GM18520 (cell line): ENCODE results near the gene FGFR2.

ENCODE experiments used
- ATAC-seq: cut with Tn5 transposase; IDR thresholded peaks from one replicate; pipeline ENCODE4 v1.9.1; 2021; ENCODE audit not compliant: unreplicated experiment

Gene FGFR2

GRCh38 chr10:121590772-121591171 lies 7.5 kb downstream of the FGFR2 start:
- no peak for ATAC-seq

GRCh38 chr10:121589553-121589952 lies 8.7 kb downstream of the FGFR2 start:
- no peak for ATAC-seq

- ATAC-seq, result no peak
Observed at GRCh38 chr10:121583857-121584256, 14.4 kb downstream of the FGFR2 start.

GRCh38 chr10:121583258-121583657 lies 15.0 kb downstream of the FGFR2 start:
- ATAC-seq, result no peak

- ATAC-seq, result no peak
Observed at GRCh38 chr10:121580276-121581116, 17.7 kb downstream of the FGFR2 start.

GRCh38 chr10:121579656-121580055 lies 18.6 kb downstream of the FGFR2 start:
- ATAC-seq, result no peak

GRCh38 chr10:121578965-121579364 lies 19.3 kb downstream of the FGFR2 start:
- no peak for ATAC-seq

- no peak for ATAC-seq
Observed at GRCh38 chr10:121578298-121578697, 19.9 kb downstream of the FGFR2 start.

GRCh38 chr10:121577568-121577967 lies 20.7 kb downstream of the FGFR2 start:
- ATAC-seq, result no peak

GRCh38 chr10:121576139-121576538 lies 22.1 kb downstream of the FGFR2 start:
- ATAC-seq, result no peak

GRCh38 chr10:121574519-121575166 lies 23.6 kb downstream of the FGFR2 start:
- ATAC-seq, result no peak

- ATAC-seq, result no peak
Observed at GRCh38 chr10:121573538-121573941, 24.7 kb downstream of the FGFR2 start.

- ATAC-seq, result no peak
Observed at GRCh38 chr10:121572859-121573537, 25.2 kb downstream of the FGFR2 start.

GRCh38 chr10:121570315-121570714 lies 27.9 kb downstream of the FGFR2 start:
- no peak for ATAC-seq

- no peak for ATAC-seq
Observed at GRCh38 chr10:121568275-121568674, 30.0 kb downstream of the FGFR2 start.

- no peak for ATAC-seq
Observed at GRCh38 chr10:121567569-121567968, 30.7 kb downstream of the FGFR2 start.

- no peak for ATAC-seq
Observed at GRCh38 chr10:121566755-121567154, 31.5 kb downstream of the FGFR2 start.

GRCh38 chr10:121559326-121560026 lies 38.8 kb downstream of the FGFR2 start:
- ATAC-seq, result no peak

GRCh38 chr10:121558238-121558637 lies 40.0 kb downstream of the FGFR2 start:
- no peak for ATAC-seq

GRCh38 chr10:121556918-121557573 lies 41.2 kb downstream of the FGFR2 start:
- no peak for ATAC-seq

GRCh38 chr10:121556455-121556854 lies 41.8 kb downstream of the FGFR2 start:
- ATAC-seq, result no peak
